HEK293 (cell line): Measurements from ENCODE around the gene GRIA1.

Experiments
- CTCF ChIA-PET: fragments of 350-600 bp; formaldehyde crosslinking; extraction: SDS; loops from one replicate; lab custom pipeline; 2021; ENCODE audit warnings: antibody characterized with exemption; lab: Yijun Ruan, JAX
- POLR2A ChIA-PET: fragments of 300-600 bp; formaldehyde crosslinking; extraction: SDS; loops from one replicate; lab custom pipeline; 2020; ENCODE audit warnings: antibody characterized with exemption, inconsistent platforms; lab: Yijun Ruan, JAX
- H3K27ac ChIP-seq: fragments of 200-500 bp; sonication (Bioruptor generic); 2 replicates; pipeline ENCODE4 v1.5.1; 2014; ENCODE audit warnings: low read depth, low read length, control low read depth, inconsistent platforms; ENCODE audit errors: extremely low read depth
- H3K36me3 ChIP-seq, 2 experiments: fragments of 200-500 bp in 1 of 2; sonication (Bioruptor generic) in 1 of 2; 1 replicate in 1 of 2; 2 replicates in 1 of 2; pipeline ENCODE4 v1.5.1; 2014 to 2017; ENCODE audit warnings: inconsistent platforms in 2 of 2, low read length in 2 of 2; ENCODE audit not compliant: control insufficient read depth in 2 of 2, insufficient read depth in 1 of 2
- H3K4me1 ChIP-seq: fragments of 200-500 bp; sonication (Bioruptor generic); 2 replicates; pipeline ENCODE4 v1.5.1; 2014; ENCODE audit warnings: mild to moderate bottlenecking, low read length, inconsistent platforms; ENCODE audit not compliant: control insufficient read depth, insufficient read depth
- H3K4me3 ChIP-seq: 2 replicates; pipeline ENCODE4 v1.5.1; 2011; ENCODE audit warnings: low read depth, mild to moderate bottlenecking, control low read depth, low read length, moderate library complexity
- H3K9me3 ChIP-seq: fragments of 200-500 bp; sonication (Bioruptor generic); 2 replicates; pipeline ENCODE4 v1.5.1; 2014; ENCODE audit warnings: low read depth, low read length, inconsistent platforms; ENCODE audit not compliant: control insufficient read depth, insufficient read depth
- KLF1 ChIP-seq: fragments of 450-650 bp; formaldehyde crosslinking; IDR thresholded peaks from 2 replicates; pipeline ENCODE4 v1.5.1; 2016; ENCODE audit warnings: missing biosample characterization, missing genetic modification characterization
- KLF10 ChIP-seq: fragments of 450-650 bp; IDR thresholded peaks from 2 replicates; pipeline ENCODE4 v1.5.1; 2018; ENCODE audit warnings: missing biosample characterization, mild to moderate bottlenecking, missing genetic modification characterization
- SETDB1 ChIP-seq: IDR thresholded peaks from one replicate; pipeline ENCODE4 v1.6.1; 2017; ENCODE audit warnings: mild to moderate bottlenecking, low read length, moderate library complexity, mixed read lengths; ENCODE audit not compliant: insufficient read length
- ZNF112 ChIP-seq: fragments of 450-650 bp; formaldehyde crosslinking; IDR thresholded peaks from 2 replicates; pipeline ENCODE4 v1.5.0; 2017; ENCODE audit warnings: missing biosample characterization, missing genetic modification characterization
- ZNF146 ChIP-seq: fragments of 450-650 bp; formaldehyde crosslinking; IDR thresholded peaks from 2 replicates; pipeline ENCODE4 v1.5.1; 2016; ENCODE audit warnings: missing biosample characterization, missing genetic modification characterization
- ZNF175 ChIP-seq: fragments of 450-650 bp; formaldehyde crosslinking; IDR thresholded peaks from 2 replicates; pipeline ENCODE4 v1.5.1; 2016; ENCODE audit warnings: missing biosample characterization, missing genetic modification characterization
- ZNF2 ChIP-seq: fragments of 450-650 bp; formaldehyde crosslinking; IDR thresholded peaks from 2 replicates; pipeline ENCODE4 v1.5.1; 2016; ENCODE audit warnings: missing biosample characterization, missing genetic modification characterization
- ZNF211 ChIP-seq: fragments of 450-650 bp; formaldehyde crosslinking; IDR thresholded peaks from 2 replicates; pipeline ENCODE4 v1.5.1; 2016; ENCODE audit warnings: low read depth, missing biosample characterization, missing genetic modification characterization
- ZNF24 ChIP-seq: fragments of 450-650 bp; formaldehyde crosslinking; IDR thresholded peaks from 2 replicates; pipeline ENCODE4 v1.5.1; 2016; ENCODE audit warnings: missing biosample characterization, missing genetic modification characterization
- ZNF324 ChIP-seq: fragments of 450-650 bp; formaldehyde crosslinking; IDR thresholded peaks from 2 replicates; pipeline ENCODE4 v1.5.1; 2016; ENCODE audit warnings: missing biosample characterization, missing genetic modification characterization
- ZNF426 ChIP-seq: fragments of 450-650 bp; formaldehyde crosslinking; IDR thresholded peaks from 2 replicates; pipeline ENCODE4 v1.5.1; 2017; ENCODE audit warnings: missing biosample characterization, missing genetic modification characterization, mild to moderate bottlenecking, inconsistent platforms, moderate library complexity
- ZNF777 ChIP-seq: fragments of 450-650 bp; formaldehyde crosslinking; IDR thresholded peaks from 2 replicates; pipeline ENCODE4 v1.5.1; 2017; ENCODE audit warnings: missing biosample characterization, missing genetic modification characterization, borderline replicate concordance
- ZNF785 ChIP-seq: fragments of 450-650 bp; formaldehyde crosslinking; IDR thresholded peaks from 2 replicates; pipeline ENCODE4 v1.5.1; 2016; ENCODE audit warnings: missing biosample characterization, missing genetic modification characterization
- ZSCAN16 ChIP-seq: fragments of 450-650 bp; formaldehyde crosslinking; IDR thresholded peaks from 2 replicates; pipeline ENCODE4 v1.5.1; 2016; ENCODE audit warnings: missing biosample characterization, missing genetic modification characterization
- TF ChIP-seq, protein P1 (sequence below): fragments of 450-650 bp; formaldehyde crosslinking; IDR thresholded peaks from 2 replicates; pipeline ENCODE4 v1.5.1; 2016; ENCODE audit warnings: missing biosample characterization, missing genetic modification characterization
- TF ChIP-seq, protein P2 (sequence below): fragments of 450-650 bp; formaldehyde crosslinking; IDR thresholded peaks from 2 replicates; pipeline ENCODE4 v1.5.1; 2016; ENCODE audit warnings: missing biosample characterization, missing genetic modification characterization
- TF ChIP-seq, protein P3 (sequence below): fragments of 450-650 bp; formaldehyde crosslinking; IDR thresholded peaks from 2 replicates; pipeline ENCODE4 v1.5.1; 2016; ENCODE audit warnings: missing biosample characterization, missing genetic modification characterization
- TF ChIP-seq, protein P4 (sequence below): fragments of 450-650 bp; formaldehyde crosslinking; optimal IDR thresholded peaks from 2 replicates; pipeline ENCODE3; 2016; ENCODE audit warnings: missing biosample characterization, mild to moderate bottlenecking, missing genetic modification characterization

The GRIA1 gene

DNA sequence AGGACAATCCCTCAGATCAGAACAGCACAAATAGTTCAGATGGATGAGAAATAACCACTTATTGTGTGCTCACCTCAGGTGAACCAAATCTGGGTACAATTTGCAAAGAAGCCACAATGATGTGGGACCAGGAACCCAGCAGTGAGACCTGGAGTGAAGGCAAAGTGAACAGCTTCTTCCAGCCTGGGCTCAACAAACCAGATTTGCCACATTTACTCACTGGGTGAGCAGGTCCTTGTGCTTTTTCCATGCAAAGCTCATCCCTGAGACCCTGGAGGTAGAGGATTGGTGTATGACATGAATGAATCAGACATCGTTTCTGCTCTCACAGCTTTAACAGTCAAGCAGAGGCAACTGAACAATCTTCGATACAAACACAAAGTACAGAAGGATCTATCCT, 29.1 kb upstream of the GRIA1 start:
- Histone ChIP-seq H3K36me3 (no peaks in the 10 kb centered on the region), H3K4me3 (no peak overlapping the region), H3K9me3 (no peaks in the 10 kb centered on the region), H3K4me1 (no peaks in the 10 kb centered on the region), H3K27ac (no peak overlapping the region)
- POLR2A ChIA-PET = no interaction called here
- CTCF ChIA-PET = no interaction called here
- no peak for TF ChIP-seq ZNF785 (tag by site-specific recombination)
- TF ChIP-seq SETDB1 = no peak
- TF ChIP-seq, protein P1, sequence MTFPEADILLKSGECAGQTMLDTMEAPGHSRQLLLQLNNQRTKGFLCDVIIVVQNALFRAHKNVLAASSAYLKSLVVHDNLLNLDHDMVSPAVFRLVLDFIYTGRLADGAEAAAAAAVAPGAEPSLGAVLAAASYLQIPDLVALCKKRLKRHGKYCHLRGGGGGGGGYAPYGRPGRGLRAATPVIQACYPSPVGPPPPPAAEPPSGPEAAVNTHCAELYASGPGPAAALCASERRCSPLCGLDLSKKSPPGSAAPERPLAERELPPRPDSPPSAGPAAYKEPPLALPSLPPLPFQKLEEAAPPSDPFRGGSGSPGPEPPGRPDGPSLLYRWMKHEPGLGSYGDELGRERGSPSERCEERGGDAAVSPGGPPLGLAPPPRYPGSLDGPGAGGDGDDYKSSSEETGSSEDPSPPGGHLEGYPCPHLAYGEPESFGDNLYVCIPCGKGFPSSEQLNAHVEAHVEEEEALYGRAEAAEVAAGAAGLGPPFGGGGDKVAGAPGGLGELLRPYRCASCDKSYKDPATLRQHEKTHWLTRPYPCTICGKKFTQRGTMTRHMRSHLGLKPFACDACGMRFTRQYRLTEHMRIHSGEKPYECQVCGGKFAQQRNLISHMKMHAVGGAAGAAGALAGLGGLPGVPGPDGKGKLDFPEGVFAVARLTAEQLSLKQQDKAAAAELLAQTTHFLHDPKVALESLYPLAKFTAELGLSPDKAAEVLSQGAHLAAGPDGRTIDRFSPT = no peak
- TF ChIP-seq, protein P2, sequence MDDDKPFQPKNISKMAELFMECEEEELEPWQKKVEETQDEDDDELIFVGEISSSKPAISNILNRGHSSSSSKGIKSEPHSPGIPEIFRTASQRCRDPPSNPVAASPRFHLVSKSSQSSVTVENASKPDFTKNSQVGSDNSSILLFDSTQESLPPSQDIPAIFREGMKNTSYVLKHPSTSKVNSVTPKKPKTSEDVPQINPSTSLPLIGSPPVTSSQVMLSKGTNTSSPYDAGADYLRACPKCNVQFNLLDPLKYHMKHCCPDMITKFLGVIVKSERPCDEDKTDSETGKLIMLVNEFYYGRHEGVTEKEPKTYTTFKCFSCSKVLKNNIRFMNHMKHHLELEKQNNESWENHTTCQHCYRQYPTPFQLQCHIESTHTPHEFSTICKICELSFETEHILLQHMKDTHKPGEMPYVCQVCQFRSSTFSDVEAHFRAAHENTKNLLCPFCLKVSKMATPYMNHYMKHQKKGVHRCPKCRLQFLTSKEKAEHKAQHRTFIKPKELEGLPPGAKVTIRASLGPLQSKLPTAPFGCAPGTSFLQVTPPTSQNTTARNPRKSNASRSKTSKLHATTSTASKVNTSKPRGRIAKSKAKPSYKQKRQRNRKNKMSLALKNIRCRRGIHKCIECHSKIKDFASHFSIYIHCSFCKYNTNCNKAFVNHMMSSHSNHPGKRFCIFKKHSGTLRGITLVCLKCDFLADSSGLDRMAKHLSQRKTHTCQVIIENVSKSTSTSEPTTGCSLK (tag by site-specific recombination) = no peak

DNA sequence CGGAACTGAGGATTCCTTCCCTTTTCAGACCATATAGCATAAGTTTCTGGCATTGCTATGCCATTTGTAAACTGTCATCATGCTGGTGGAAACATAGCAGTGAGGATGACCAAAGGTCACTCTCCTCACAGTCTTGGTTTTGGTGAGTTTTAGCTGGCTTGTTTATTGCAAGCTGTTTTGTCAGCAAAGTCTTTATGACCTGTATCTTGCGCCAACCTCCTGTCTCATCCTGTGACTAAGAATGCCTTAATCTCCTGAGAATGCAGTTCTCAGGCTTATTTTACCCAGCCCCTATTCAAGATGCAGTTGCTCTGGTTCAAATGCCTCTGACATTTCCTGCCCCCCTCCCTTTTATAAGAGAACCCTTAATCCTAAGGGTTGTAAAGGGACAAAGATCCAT, 26.7 kb upstream of the GRIA1 start:
- POLR2A ChIA-PET = no interaction called here

DNA sequence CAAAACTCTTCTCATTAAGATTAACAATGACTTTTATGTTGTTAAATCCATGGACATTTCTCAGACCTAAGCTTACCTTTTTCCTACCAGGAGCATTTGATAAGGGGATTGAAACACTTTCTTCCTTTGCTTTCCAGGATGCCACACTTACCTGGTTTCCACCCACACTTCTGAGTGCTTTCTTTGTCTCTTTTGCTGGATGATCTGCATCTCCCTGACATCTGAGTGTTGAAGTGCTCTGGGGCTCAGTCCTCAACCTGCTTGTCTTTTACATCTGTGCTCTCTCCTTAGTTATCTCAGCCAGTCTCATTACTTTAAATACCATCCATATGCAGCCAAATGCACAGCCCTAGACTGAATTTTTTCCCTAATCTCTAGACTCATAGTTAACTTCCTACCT, 22.9 kb upstream of the GRIA1 start:
- H3K36me3 ChIP-seq = no peaks in the 10 kb centered on the region
- H3K4me1 ChIP-seq = no peaks in the 10 kb centered on the region
- TF ChIP-seq ZNF426 (tag by site-specific recombination) (no peak), ZSCAN16 (no peak), KLF1 (no peak), ZNF112 (tag by site-specific recombination) (no peak), ZNF175 (no peak), ZNF324 (tag by site-specific recombination) (no peak), ZNF146 (tag by site-specific recombination) (no peak), ZNF24 (tag by site-specific recombination) (no peak), ZNF777 (tag by site-specific recombination) (no peak), ZNF211 (tag by site-specific recombination) (no peak), KLF10 (no peak)
- TF ChIP-seq, protein P3, sequence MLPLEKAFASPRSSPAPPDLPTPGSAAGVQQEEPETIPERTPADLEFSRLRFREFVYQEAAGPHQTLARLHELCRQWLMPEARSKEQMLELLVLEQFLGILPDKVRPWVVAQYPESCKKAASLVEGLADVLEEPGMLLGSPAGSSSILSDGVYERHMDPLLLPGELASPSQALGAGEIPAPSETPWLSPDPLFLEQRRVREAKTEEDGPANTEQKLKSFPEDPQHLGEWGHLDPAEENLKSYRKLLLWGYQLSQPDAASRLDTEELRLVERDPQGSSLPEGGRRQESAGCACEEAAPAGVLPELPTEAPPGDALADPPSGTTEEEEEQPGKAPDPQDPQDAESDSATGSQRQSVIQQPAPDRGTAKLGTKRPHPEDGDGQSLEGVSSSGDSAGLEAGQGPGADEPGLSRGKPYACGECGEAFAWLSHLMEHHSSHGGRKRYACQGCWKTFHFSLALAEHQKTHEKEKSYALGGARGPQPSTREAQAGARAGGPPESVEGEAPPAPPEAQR (tag by site-specific recombination) = no peak
- TF ChIP-seq, protein P4, sequence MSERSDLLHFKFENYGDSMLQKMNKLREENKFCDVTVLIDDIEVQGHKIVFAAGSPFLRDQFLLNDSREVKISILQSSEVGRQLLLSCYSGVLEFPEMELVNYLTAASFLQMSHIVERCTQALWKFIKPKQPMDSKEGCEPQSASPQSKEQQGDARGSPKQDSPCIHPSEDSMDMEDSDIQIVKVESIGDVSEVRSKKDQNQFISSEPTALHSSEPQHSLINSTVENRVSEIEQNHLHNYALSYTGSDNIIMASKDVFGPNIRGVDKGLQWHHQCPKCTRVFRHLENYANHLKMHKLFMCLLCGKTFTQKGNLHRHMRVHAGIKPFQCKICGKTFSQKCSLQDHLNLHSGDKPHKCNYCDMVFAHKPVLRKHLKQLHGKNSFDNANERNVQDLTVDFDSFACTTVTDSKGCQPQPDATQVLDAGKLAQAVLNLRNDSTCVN = no peak
- POLR2A ChIA-PET = no interaction called here
- no peak overlapping the region for H3K27ac ChIP-seq
- no peak overlapping the region for H3K4me3 ChIP-seq
- H3K9me3 ChIP-seq = no peaks in the 10 kb centered on the region
- CTCF ChIA-PET = interaction anchor here (0.5 kb wide), 1 partner anchor 952 kb away, joined by 6 read pairs; no protein-coding TSS in a partner anchor

More for the DNA sequence above, 26.7 kb upstream of the GRIA1 start:
- no peaks in the 10 kb centered on the region for H3K9me3 ChIP-seq
- H3K4me3 ChIP-seq = no peak overlapping the region
- H3K4me1 ChIP-seq = no peaks in the 10 kb centered on the region
- no peaks in the 10 kb centered on the region for H3K36me3 ChIP-seq
- CTCF ChIA-PET = interaction anchor here (0.7 kb wide), 1 partner anchor 1365 kb away, joined by 3 read pairs; no protein-coding TSS in a partner anchor
- TF ChIP-seq ZNF2 (tag by site-specific recombination) = no peak
- H3K27ac ChIP-seq = no peak overlapping the region
